GM12878 (cell line): ENCODE measurements around the gene CEP19. TPM values are rescaled to one million over a fixed set of nuclear protein-coding genes. Genes with fewer than 3 reads are reported as not detected.

Source experiments
- ATAC-seq: fragments of 200-7000 bp; cut with Tn5 transposase; 3 replicates; pipeline ENCODE4 v1.9.1; 2020; ENCODE audit warnings: mild to moderate bottlenecking, moderate library complexity
- BruUV-seq: library from RNA; stranded (reverse); fragments of 400-500 nt; replicated peaks from 2 replicates; lab custom pipeline; 2021; lab: Mats Ljungman, UMichigan
- CTCF ChIA-PET: fragments of 300-600 bp; sonication (Branson Sonifier 250); formaldehyde crosslinking; extraction: SDS; loops from one replicate; lab custom pipeline; 2021; ENCODE audit warnings: inconsistent platforms; lab: Yijun Ruan, JAX
- POLR2A ChIA-PET: fragments of 350-600 bp; formaldehyde crosslinking; extraction: SDS; loops from one replicate; lab custom pipeline; 2021; ENCODE audit warnings: inconsistent platforms; lab: Charles Lee
- RAD21 ChIA-PET: fragments of 300-600 bp; sonication (Branson Sonifier 250); formaldehyde crosslinking; loops from one replicate; lab custom pipeline; 2023; ENCODE audit warnings: antibody characterized with exemption; ENCODE audit not compliant: unreplicated experiment; lab: Charles Lee
- SMC1A ChIA-PET: fragments of 300-600 bp; sonication (Branson Sonifier 250); formaldehyde crosslinking; loops from one replicate; lab custom pipeline; 2023; ENCODE audit not compliant: unreplicated experiment, uncharacterized antibody; lab: Charles Lee
- DNase-seq: peaks from one replicate; pipeline ENCODE4 v3.0.0-alpha.2; 2011; ENCODE audit warnings: low read depth, low spot score
- FAIRE-seq: peaks from 3 replicates; lab custom pipeline; 2011; peaks lifted over from hg19 to GRCh38; lab: Jason Lieb, UNC
- H2AFZ ChIP-seq: 2 replicates; pipeline ENCODE4 v1.6.0; 2011; ENCODE audit warnings: low read depth, low read length, control low read depth; ENCODE audit not compliant: control insufficient read depth
- H3K27ac ChIP-seq: 2 replicates; pipeline ENCODE4 v1.5.1; 2011; ENCODE audit warnings: control low read depth; ENCODE audit not compliant: control insufficient read depth, insufficient read depth
- H3K27me3 ChIP-seq, 2 experiments: replicated peaks in 1 of 2; 2 replicates each; pipeline versions ENCODE4 v1.6.0 to v1.6.1; 2011; ENCODE audit warnings: low read length in 1 of 2; ENCODE audit not compliant: control insufficient read depth in 2 of 2, insufficient read depth in 2 of 2
- H3K36me3 ChIP-seq, 2 experiments: 2 replicates each; pipeline ENCODE4 v1.5.1; 2011; ENCODE audit warnings: low read length in 1 of 2; ENCODE audit not compliant: control insufficient read depth in 2 of 2, insufficient read depth in 2 of 2
- H3K4me1 ChIP-seq: 2 replicates; pipeline ENCODE4 v1.6.1; 2011; ENCODE audit warnings: mild to moderate bottlenecking, low read length, moderate library complexity, mixed read lengths; ENCODE audit not compliant: control insufficient read depth, insufficient read depth
- H3K4me2 ChIP-seq: 2 replicates; pipeline ENCODE4 v1.6.0; 2011; ENCODE audit warnings: control low read depth; ENCODE audit not compliant: control insufficient read depth, insufficient read depth
- H3K4me3 ChIP-seq: fragments of 200-600 bp; sonication (generic); 2 replicates; pipeline ENCODE4 v1.5.1; 2016
- H3K79me2 ChIP-seq: 2 replicates; pipeline ENCODE4 v1.6.0; 2011; ENCODE audit warnings: low read length; ENCODE audit not compliant: control insufficient read depth, insufficient read depth
- H3K9ac ChIP-seq: 2 replicates; pipeline ENCODE4 v1.8.0; 2011; ENCODE audit warnings: low read length, control low read depth, mixed read lengths; ENCODE audit not compliant: control insufficient read depth, insufficient read depth
- H3K9me3 ChIP-seq: replicated peaks from 3 replicates; pipeline ENCODE4 v1.5.1; 2011; ENCODE audit warnings: mild to moderate bottlenecking, low read length; ENCODE audit not compliant: control insufficient read depth, insufficient read depth
- H4K20me1 ChIP-seq: 2 replicates; pipeline ENCODE4 v1.6.0; 2011; ENCODE audit not compliant: control insufficient read depth, insufficient read depth
- BACH1 ChIP-seq: fragments of 450-650 bp; IDR thresholded peaks from 2 replicates; pipeline ENCODE4 v1.6.1; 2017; ENCODE audit warnings: mild to moderate bottlenecking, borderline replicate concordance
- BCL11A ChIP-seq: IDR thresholded peaks from 2 replicates; pipeline ENCODE4 v1.6.1; 2011; ENCODE audit warnings: low read depth, low read length
- BHLHE40 ChIP-seq, 2 experiments: fragments of 450-650 bp in 1 of 2; IDR thresholded peaks; 2 replicates each; pipeline ENCODE4 v1.6.1; 2011 to 2017; ENCODE audit warnings: low read depth in 2 of 2, borderline replicate concordance in 1 of 2, improper control_type of control experiment in 1 of 2, low read length in 1 of 2, mild to moderate bottlenecking in 1 of 2
- DPF2 ChIP-seq: fragments of 450-650 bp; IDR thresholded peaks from 2 replicates; pipeline ENCODE4 v1.6.1; 2017; ENCODE audit warnings: mild to moderate bottlenecking
- EGR1 ChIP-seq, 2 experiments: IDR thresholded peaks; 1 replicate in 1 of 2; 2 replicates in 1 of 2; pipeline ENCODE4 v1.6.1; 2011 to 2012; ENCODE audit warnings: low read depth in 2 of 2, low read length in 2 of 2, borderline replicate concordance in 1 of 2, mild to moderate bottlenecking in 1 of 2, moderate library complexity in 1 of 2
- LARP7 ChIP-seq: fragments of 450-650 bp; IDR thresholded peaks from 2 replicates; pipeline ENCODE4 v1.6.1; 2017; ENCODE audit warnings: mild to moderate bottlenecking
- RB1 ChIP-seq: fragments of 450-650 bp; formaldehyde crosslinking; IDR thresholded peaks from 2 replicates; pipeline ENCODE4 v1.6.1; 2017; ENCODE audit warnings: mild to moderate bottlenecking, borderline replicate concordance
- SMARCA5 ChIP-seq: fragments of 450-650 bp; IDR thresholded peaks from 2 replicates; pipeline ENCODE4 v1.6.1; 2017; ENCODE audit warnings: mild to moderate bottlenecking
- ZNF217 ChIP-seq: fragments of 450-650 bp; IDR thresholded peaks from 2 replicates; pipeline ENCODE4 v1.6.1; 2017; ENCODE audit warnings: antibody characterized with exemption, mild to moderate bottlenecking
- ZSCAN29 ChIP-seq: fragments of 450-650 bp; IDR thresholded peaks from 2 replicates; pipeline ENCODE4 v1.6.1; 2017; ENCODE audit warnings: mild to moderate bottlenecking, moderate library complexity
- WGBS: methylation state at CpG from one replicate; pipeline ENCODE4 v1.1.6; 2016; ENCODE audit warnings: low lambda C conversion rate; ENCODE audit not compliant: insufficient replicate concordance, insufficient coverage; ENCODE audit errors: missing lambda C conversion rate; 5-methylcytosine and 5-hydroxymethylcytosine counted together
- in situ Hi-C: fragments of 300-500 bp; cut with MboI; formaldehyde crosslinking; loops from 9 replicates; pipeline ENCODE4 v1.14.3; 2018; ENCODE audit warnings: mixed read lengths
- intact Hi-C: fragments of 100-400 bp; cut with micrococcal nuclease; formaldehyde crosslinking; loops from one replicate; pipeline ENCODE4 v1.14.2; 2022; ENCODE audit not compliant: unreplicated experiment
- polyA plus RNA-seq, 11 experiments: library from polyadenylated mRNA; depleted of rRNA in 4 of 11; unstranded in 6 of 11; stranded (reverse) in 5 of 11; fragments of >200 nt; fragmentation: Nextera tagmentation in 4 of 11; fragmentation: Illumina TruSeq in 1 of 11; extraction: Ambion mirVana in 4 of 11; extraction: Trizol in 1 of 11; gene quantifications; 1 replicate in 1 of 11; 2 replicates in 10 of 11; pipeline versions ENCODE4 v1.2.1 to v1.2.3, GENCODE V29; 2011 to 2016; ENCODE audit warnings: inconsistent platforms in 2 of 11, missing spikeins in 2 of 11, low read depth in 1 of 11
- total RNA-seq, 4 experiments: library from RNA; depleted of rRNA in 3 of 4; stranded (reverse); fragments of >200 nt in 3 of 4; fragmentation: Illumina TruSeq in 1 of 4; extraction: Trizol in 1 of 4; gene quantifications; 2 replicates each; pipeline versions ENCODE4 v1.2.1 to v1.2.3, GENCODE V29; 2013 to 2021
- TF ChIP-seq, protein P1 (sequence below): fragments of 450-650 bp; IDR thresholded peaks from 2 replicates; pipeline ENCODE4 v1.6.1; 2016; ENCODE audit warnings: mild to moderate bottlenecking
- TF ChIP-seq, protein P2 (sequence below): fragments of 450-650 bp; formaldehyde crosslinking; IDR thresholded peaks from 2 replicates; pipeline ENCODE4 v1.5.0; 2022; ENCODE audit warnings: mild to moderate bottlenecking, missing genetic modification characterization

The CEP19 gene
- total and polyA plus RNA-seq, 10 of the 15 experiments (the other 5 are each of a cell fraction or from before 2014, with no cell fraction given) = 1.9 to 5.9 (median 2.7) TPM

DNA sequence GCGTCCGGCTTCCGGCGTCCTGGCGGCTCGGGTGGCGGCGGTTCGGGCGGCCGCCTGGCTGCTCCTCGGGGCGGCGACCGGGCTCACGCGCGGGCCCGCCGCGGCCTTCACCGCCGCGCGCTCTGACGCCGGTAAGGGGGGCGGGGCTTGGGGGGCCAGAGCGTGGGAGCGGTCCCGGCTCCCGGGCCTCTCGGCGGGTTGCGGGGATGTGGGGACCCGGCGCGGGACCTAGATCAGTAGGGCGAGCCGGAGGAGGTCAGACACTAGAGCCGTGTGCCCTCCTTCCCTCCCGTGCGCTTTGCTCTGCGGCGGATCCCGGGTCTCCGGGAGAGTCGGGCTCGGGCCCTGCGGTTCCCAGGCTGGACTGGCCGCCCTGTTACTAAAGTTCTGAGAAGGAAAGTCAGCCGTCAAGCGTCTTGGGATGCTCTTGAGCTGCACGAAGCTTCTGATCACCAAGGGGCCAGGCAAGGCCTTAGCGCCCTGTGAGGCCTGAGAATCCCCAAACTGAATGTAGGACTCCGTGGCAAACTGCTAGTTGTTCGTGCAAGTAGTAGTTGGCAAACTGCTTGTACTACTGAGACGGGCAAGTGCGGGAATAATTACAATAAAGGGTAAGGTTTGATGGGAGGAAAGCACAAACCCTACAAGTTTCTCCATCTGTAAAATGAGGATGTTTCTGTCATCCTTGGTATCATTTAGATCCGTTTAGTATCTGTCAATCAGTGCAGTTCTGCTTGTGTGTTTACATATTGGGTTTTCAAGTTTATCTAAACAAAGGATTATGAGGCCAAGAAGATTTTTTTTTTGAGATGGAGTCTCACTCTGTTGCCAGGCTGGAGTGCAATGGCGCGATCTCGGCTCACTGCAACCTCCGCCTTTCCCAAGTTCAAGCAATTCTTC is 714 bp upstream of the CEP19 start:
- Histone ChIP-seq H3K27ac (peak overlapping the region; percentile 89), H3K9me3 (no peaks in the 10 kb centered on the region), H3K36me3 (no peaks in the 10 kb centered on the region), H4K20me1 (no peaks in the 10 kb centered on the region), H2AFZ (peak overlapping the region; percentile 95), H3K4me3 (peak overlapping the region; percentile 89), H3K9ac (peak overlapping the region; percentile 70), H3K79me2 (peaks cover 12% of the 10 kb centered on the region), H3K4me1 (no peaks in the 10 kb centered on the region), H3K27me3 (no peaks in the 10 kb centered on the region), H3K4me2 (peak overlapping the region; percentile 85)
- SMC1A ChIA-PET = interaction anchor here (0.8 to 1.3 kb wide), 2 partner anchors 25 to 103 kb away, joined by 3 to 5 read pairs; no protein-coding TSS in a partner anchor
- ATAC-seq (peak; percentile 67), FAIRE-seq (no peak), DNase-seq (no peak)
- POLR2A ChIA-PET = interaction anchor here (1.0 kb wide), 4 partner anchors 27 to 76 kb away, joined by 3 to 6 read pairs (median 3); partner anchors contain the start of gene PAK2
- TF ChIP-seq BCL11A = no peak
- TF ChIP-seq ZNF217 = peak; percentile 86; the same call in 1 of the 2 replicates
- peak; percentile 15; the same call in 1 of the 2 replicates for TF ChIP-seq LARP7
- TF ChIP-seq EGR1 (IDR thresholded peaks at IDR 0.05; ENCODE audit: borderline replicate concordance in 1 of 2, low read depth in 2 of 2, low read length in 2 of 2) = 0 out of 3 replicates have a peak, but pooled peaks of 1 of the 2 experiments have one; percentile 33
- TF ChIP-seq RB1 = 0 out of 2 replicates have a peak, but pooled peaks have one; percentile 14
- TF ChIP-seq, protein P1, sequence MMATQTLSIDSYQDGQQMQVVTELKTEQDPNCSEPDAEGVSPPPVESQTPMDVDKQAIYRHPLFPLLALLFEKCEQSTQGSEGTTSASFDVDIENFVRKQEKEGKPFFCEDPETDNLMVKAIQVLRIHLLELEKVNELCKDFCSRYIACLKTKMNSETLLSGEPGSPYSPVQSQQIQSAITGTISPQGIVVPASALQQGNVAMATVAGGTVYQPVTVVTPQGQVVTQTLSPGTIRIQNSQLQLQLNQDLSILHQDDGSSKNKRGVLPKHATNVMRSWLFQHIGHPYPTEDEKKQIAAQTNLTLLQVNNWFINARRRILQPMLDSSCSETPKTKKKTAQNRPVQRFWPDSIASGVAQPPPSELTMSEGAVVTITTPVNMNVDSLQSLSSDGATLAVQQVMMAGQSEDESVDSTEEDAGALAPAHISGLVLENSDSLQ = peak; percentile 70
- TF ChIP-seq ZSCAN29 = 0 out of 2 replicates have a peak, but pooled peaks have one; percentile 69
- TF ChIP-seq SMARCA5 = no peak; the same call in 1 of the 2 replicates
- peak; percentile 17; the same call in 1 of the 2 replicates for TF ChIP-seq DPF2
- TF ChIP-seq BHLHE40 (IDR thresholded peaks at IDR 0.05; ENCODE audit: borderline replicate concordance in 1 of 2, low read depth in 2 of 2, low read length in 1 of 2) = peak in 1 of 2 experiments; percentile 85; a peak in 1 of 4 replicates
- TF ChIP-seq BACH1 = peak; percentile 16; the same call in 1 of the 2 replicates
- TF ChIP-seq, protein P2, sequence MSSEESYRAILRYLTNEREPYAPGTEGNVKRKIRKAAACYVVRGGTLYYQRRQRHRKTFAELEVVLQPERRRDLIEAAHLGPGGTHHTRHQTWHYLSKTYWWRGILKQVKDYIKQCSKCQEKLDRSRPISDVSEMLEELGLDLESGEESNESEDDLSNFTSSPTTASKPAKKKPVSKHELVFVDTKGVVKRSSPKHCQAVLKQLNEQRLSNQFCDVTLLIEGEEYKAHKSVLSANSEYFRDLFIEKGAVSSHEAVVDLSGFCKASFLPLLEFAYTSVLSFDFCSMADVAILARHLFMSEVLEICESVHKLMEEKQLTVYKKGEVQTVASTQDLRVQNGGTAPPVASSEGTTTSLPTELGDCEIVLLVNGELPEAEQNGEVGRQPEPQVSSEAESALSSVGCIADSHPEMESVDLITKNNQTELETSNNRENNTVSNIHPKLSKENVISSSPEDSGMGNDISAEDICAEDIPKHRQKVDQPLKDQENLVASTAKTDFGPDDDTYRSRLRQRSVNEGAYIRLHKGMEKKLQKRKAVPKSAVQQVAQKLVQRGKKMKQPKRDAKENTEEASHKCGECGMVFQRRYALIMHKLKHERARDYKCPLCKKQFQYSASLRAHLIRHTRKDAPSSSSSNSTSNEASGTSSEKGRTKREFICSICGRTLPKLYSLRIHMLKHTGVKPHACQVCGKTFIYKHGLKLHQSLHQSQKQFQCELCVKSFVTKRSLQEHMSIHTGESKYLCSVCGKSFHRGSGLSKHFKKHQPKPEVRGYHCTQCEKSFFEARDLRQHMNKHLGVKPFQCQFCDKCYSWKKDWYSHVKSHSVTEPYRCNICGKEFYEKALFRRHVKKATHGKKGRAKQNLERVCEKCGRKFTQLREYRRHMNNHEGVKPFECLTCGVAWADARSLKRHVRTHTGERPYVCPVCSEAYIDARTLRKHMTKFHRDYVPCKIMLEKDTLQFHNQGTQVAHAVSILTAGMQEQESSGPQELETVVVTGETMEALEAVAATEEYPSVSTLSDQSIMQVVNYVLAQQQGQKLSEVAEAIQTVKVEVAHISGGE (CRISPR knock-in tag) = no peak
- in situ Hi-C loops = no loop called here
- CTCF ChIA-PET = interaction anchor here (0.6 to 1.0 kb wide), 4 partner anchors 28 to 103 kb away, joined by 3 read pairs; no protein-coding TSS in a partner anchor
- WGBS = 9% methylated on average over 57 of the region's 64 CpGs
- RAD21 ChIA-PET = interaction anchor here (0.7 to 1.3 kb wide), 6 partner anchors 27 to 104 kb away, joined by 3 to 7 read pairs (median 4); partner anchors contain the start of gene PAK2
- BruUV-seq = TSS peak; percentile 89
- intact Hi-C loops = loop anchor here (5.0 to 10.0 kb wide), 2 partner anchors 35 to 232 kb away; partner anchors contain the start of gene NCBP2
